Measurements from ENCODE around the gene VPS18.

Gene VPS18

GRCh38 chr15:40863660-40864270, 30.5 kb upstream of the VPS18 start:
- peaks cover 7% of the 10 kb centered on the region for H3K27me3 Mint-ChIP-seq (ENCODE audit: low read depth, poor library complexity)
- H3K9me3 Mint-ChIP-seq: no peaks in the 10 kb centered on the region
- H3K4me1 Mint-ChIP-seq: peaks cover 14% of the 10 kb centered on the region
- no peak for DNase-seq
- no peaks in the 10 kb centered on the region for H3K36me3 Mint-ChIP-seq (ENCODE audit: low read depth)
- no peak overlapping the region for H3K27ac Mint-ChIP-seq
- TF ChIP-seq CTCF (IDR thresholded peaks at IDR 0.05): no peak
- no peak overlapping the region for H3K4me3 Mint-ChIP-seq

- Mint-ChIP-seq H3K27me3 (ENCODE audit: low read depth, poor library complexity) (peaks cover 18% of the 10 kb centered on the region), H3K27ac (no peak overlapping the region), H3K36me3 (ENCODE audit: low read depth) (no peaks in the 10 kb centered on the region), H3K9me3 (no peaks in the 10 kb centered on the region), H3K4me1 (peaks cover 8% of the 10 kb centered on the region), H3K4me3 (no peak overlapping the region)
- no peak for DNase-seq
- TF ChIP-seq CTCF (IDR thresholded peaks at IDR 0.05): no peak
These were observed 27.1 kb upstream of the VPS18 start for GRCh38 chr15:40867199-40867598.

- DNase-seq: no peak
- H3K27me3 Mint-ChIP-seq (ENCODE audit: low read depth, poor library complexity): peaks cover 17% of the 10 kb centered on the region
- H3K27ac Mint-ChIP-seq: no peak overlapping the region
- H3K4me3 Mint-ChIP-seq: no peak overlapping the region
- H3K36me3 Mint-ChIP-seq (ENCODE audit: low read depth): no peaks in the 10 kb centered on the region
- no peaks in the 10 kb centered on the region for H3K9me3 Mint-ChIP-seq
- no peak for TF ChIP-seq CTCF (IDR thresholded peaks at IDR 0.05)
- H3K4me1 Mint-ChIP-seq: peaks cover 15% of the 10 kb centered on the region
These were observed 24.6 kb upstream of the VPS18 start for GRCh38 chr15:40869686-40870085.

GRCh38 chr15:40870716-40871115, 23.5 kb upstream of the VPS18 start:
- TF ChIP-seq CTCF (IDR thresholded peaks at IDR 0.05): no peak
- peaks cover 15% of the 10 kb centered on the region for H3K4me1 Mint-ChIP-seq
- H3K9me3 Mint-ChIP-seq: no peaks in the 10 kb centered on the region
- DNase-seq: no peak
- H3K27me3 Mint-ChIP-seq (ENCODE audit: low read depth, poor library complexity): peaks cover 21% of the 10 kb centered on the region
- H3K4me3 Mint-ChIP-seq: no peak overlapping the region
- no peak overlapping the region for H3K27ac Mint-ChIP-seq
- no peaks in the 10 kb centered on the region for H3K36me3 Mint-ChIP-seq (ENCODE audit: low read depth)

GRCh38 chr15:40871749-40872617, 22.3 kb upstream of the VPS18 start:
- no peak overlapping the region for H3K27ac Mint-ChIP-seq
- H3K4me1 Mint-ChIP-seq: peaks cover 15% of the 10 kb centered on the region
- H3K36me3 Mint-ChIP-seq (ENCODE audit: low read depth): no peaks in the 10 kb centered on the region
- peaks cover 24% of the 10 kb centered on the region for H3K27me3 Mint-ChIP-seq (ENCODE audit: low read depth, poor library complexity)
- no peaks in the 10 kb centered on the region for H3K9me3 Mint-ChIP-seq
- H3K4me3 Mint-ChIP-seq: no peak overlapping the region
- no peak for DNase-seq
- TF ChIP-seq CTCF (IDR thresholded peaks at IDR 0.05): no peak
